C4-2B (cell line): ENCODE results near the gene NCKIPSD.
A peak's percentile ranks its signal among the peaks of the same experiment; 100 is the strongest.

Experiments
- H3K27ac ChIP-seq: fragments of 450-650 bp; 2 replicates; pipeline ENCODE4 v1.5.1; 2017
- CTCF ChIP-seq: fragments of 450-650 bp; conservative IDR thresholded peaks from 2 replicates; pipeline ENCODE4 v1.5.1; 2017; ENCODE audit warnings: mild to moderate bottlenecking
- ZFX ChIP-seq: fragments of 450-650 bp; IDR thresholded peaks from 2 replicates; pipeline ENCODE4 v1.6.1; 2017

Gene NCKIPSD

GRCh38 chr3:48680811-48681540 lies 4.7 kb downstream of the NCKIPSD start:
- H3K27ac ChIP-seq = no peak overlapping the region
- TF ChIP-seq ZFX = no peak
- TF ChIP-seq CTCF = no peak

GRCh38 chr3:48679411-48680391 lies 6.0 kb downstream of the NCKIPSD start:
- no peak overlapping the region for H3K27ac ChIP-seq
- no peak for TF ChIP-seq ZFX

GRCh38 chr3:48678566-48679380 lies 6.9 kb downstream of the NCKIPSD start:
- no peak overlapping the region for H3K27ac ChIP-seq
- TF ChIP-seq CTCF (no peak), ZFX (no peak)

GRCh38 chr3:48678056-48678455 lies 7.7 kb downstream of the NCKIPSD start:
- H3K27ac ChIP-seq = no peak overlapping the region
- TF ChIP-seq CTCF = no peak
- TF ChIP-seq ZFX = no peak

GRCh38 chr3:48674505-48674904 lies 11.2 kb downstream of the NCKIPSD start:
- no peak overlapping the region for H3K27ac ChIP-seq
- TF ChIP-seq ZFX (no peak), CTCF (no peak)

GRCh38 chr3:48672522-48672921 lies 13.2 kb downstream of the NCKIPSD start:
- no peak overlapping the region for H3K27ac ChIP-seq
- TF ChIP-seq ZFX (no peak), CTCF (no peak)

GRCh38 chr3:48664929-48665328 lies 20.8 kb downstream of the NCKIPSD start:
- TF ChIP-seq ZFX = no peak
- TF ChIP-seq CTCF = no peak
- H3K27ac ChIP-seq = peak overlapping the region; percentile 93
